Stimulated activated naive B cell treated with anti-CD40 and anti-IgM and Interleukin-4, amounts not matched to agents 10 μg/mL and 1 μg/mL and 100 μg/mL, for 72 hours (primary cell): ENCODE results near the gene TFEB.
A peak's percentile ranks its signal among the peaks of the same experiment; 100 is the strongest.

ENCODE experiments used
- ATAC-seq, 2 donors: fragments of 150-1000 bp; cut with Tn5 transposase; replicated peaks; 2 replicates each; pipeline ENCODE4 v1.10.0; 2021; ENCODE audit warnings: moderate library complexity in 1 of 2
- DNase-seq: peaks from one replicate; pipeline ENCODE4 v3.0.0; 2021
- H3K27ac Mint-ChIP-seq: one replicate; pipeline ENCODE4 v1.8.0; 2022; ENCODE audit warnings: mild to moderate bottlenecking, mixed read lengths
- H3K27me3 Mint-ChIP-seq, 2 donors: one replicate each; pipeline ENCODE4 v1.8.0; 2022; ENCODE audit warnings: mixed read lengths in 2 of 2
- H3K36me3 Mint-ChIP-seq, 2 donors: one replicate each; pipeline ENCODE4 v1.8.0; 2022; ENCODE audit warnings: mixed read lengths in 2 of 2, mild to moderate bottlenecking in 1 of 2
- H3K4me1 Mint-ChIP-seq, 2 donors: one replicate each; pipeline ENCODE4 v1.8.0; 2022; ENCODE audit warnings: mixed read lengths in 2 of 2, mild to moderate bottlenecking in 1 of 2
- H3K4me3 Mint-ChIP-seq, 2 donors: one replicate each; pipeline ENCODE4 v1.8.0; 2022; ENCODE audit warnings: mild to moderate bottlenecking in 2 of 2, mixed read lengths in 2 of 2, moderate library complexity in 1 of 2
- H3K9me3 Mint-ChIP-seq, 2 donors: one replicate each; pipeline ENCODE4 v1.8.0; 2022; ENCODE audit warnings: mixed read lengths in 2 of 2, mild to moderate bottlenecking in 1 of 2

TFEB gene

GRCh38 chr6:41728073-41728936 lies 7.1 kb downstream of the TFEB start:
- DNase-seq (no peak), ATAC-seq (no peak)
- Mint-ChIP-seq H3K36me3 (peaks cover 31 to 49% of the 10 kb centered on the region in 2 donors), H3K9me3 (no peaks in the 10 kb centered on the region), H3K4me3 (peak overlapping the region; percentile 86 to 91), H3K4me1 (peaks cover 70 to 93% of the 10 kb centered on the region in 2 donors), H3K27ac (peak overlapping the region; percentile 94), H3K27me3 (no peaks in the 10 kb centered on the region)

GRCh38 chr6:41727705-41728072 lies 7.7 kb downstream of the TFEB start:
- peak overlapping the region; percentile 93 for H3K27ac Mint-ChIP-seq
- peaks cover 72 to 97% of the 10 kb centered on the region in 2 donors for H3K4me1 Mint-ChIP-seq

GRCh38 chr6:41726876-41727275 lies 8.5 kb downstream of the TFEB start:
- no peak for DNase-seq
- Mint-ChIP-seq H3K27ac (peak overlapping the region; percentile 93), H3K4me1 (peaks cover 73 to 100% of the 10 kb centered on the region in 2 donors), H3K9me3 (no peaks in the 10 kb centered on the region), H3K27me3 (no peaks in the 10 kb centered on the region), H3K36me3 (peaks cover 34 to 54% of the 10 kb centered on the region in 2 donors), H3K4me3 (peak overlapping the region; percentile 26 to 69)
- no peak for ATAC-seq

More at GRCh38 chr6:41727705-41728072, 7.7 kb downstream of the TFEB start:
- no peak for DNase-seq
- H3K27me3 Mint-ChIP-seq, result no peaks in the 10 kb centered on the region
- peak overlapping the region in 1 of 2 donors; percentile 69 for H3K4me3 Mint-ChIP-seq
- ATAC-seq, result no peak
- H3K9me3 Mint-ChIP-seq, result no peaks in the 10 kb centered on the region
- peaks cover 35 to 54% of the 10 kb centered on the region in 2 donors for H3K36me3 Mint-ChIP-seq

GRCh38 chr6:41724586-41725501 lies 10.6 kb downstream of the TFEB start:
- H3K27ac Mint-ChIP-seq, result peak overlapping the region; percentile 98
- peak overlapping the region; percentile 91 to 97 for H3K4me3 Mint-ChIP-seq
- H3K27me3 Mint-ChIP-seq, result no peaks in the 10 kb centered on the region
- DNase-seq (no peak), ATAC-seq (no peak)
- no peaks in the 10 kb centered on the region for H3K9me3 Mint-ChIP-seq
- H3K36me3 Mint-ChIP-seq, result peaks cover 33 to 54% of the 10 kb centered on the region in 2 donors
- H3K4me1 Mint-ChIP-seq, result peaks cover 76 to 100% of the 10 kb centered on the region in 2 donors

GRCh38 chr6:41724228-41724580 lies 11.2 kb downstream of the TFEB start:
- Mint-ChIP-seq H3K36me3 (peaks cover 39 to 58% of the 10 kb centered on the region in 2 donors), H3K4me3 (peak overlapping the region; percentile 91 to 97), H3K9me3 (no peaks in the 10 kb centered on the region), H3K27me3 (no peaks in the 10 kb centered on the region), H3K27ac (peak overlapping the region; percentile 98), H3K4me1 (peaks cover 76 to 100% of the 10 kb centered on the region in 2 donors)
- ATAC-seq (peak; percentile 20 to 22), DNase-seq (no peak)

- ATAC-seq (peak; percentile 87 to 88), DNase-seq (peak; percentile 88)
- H3K9me3 Mint-ChIP-seq, result no peaks in the 10 kb centered on the region
- H3K27me3 Mint-ChIP-seq, result no peaks in the 10 kb centered on the region
- H3K36me3 Mint-ChIP-seq, result peaks cover 37 to 55% of the 10 kb centered on the region in 2 donors
- H3K4me1 Mint-ChIP-seq, result peaks cover 74 to 100% of the 10 kb centered on the region in 2 donors
- peak overlapping the region; percentile 91 to 97 for H3K4me3 Mint-ChIP-seq
- H3K27ac Mint-ChIP-seq, result peak overlapping the region; percentile 98
Measured at GRCh38 chr6:41723530-41724227, 11.7 kb downstream of the TFEB start.

GRCh38 chr6:41722969-41723529 lies 12.4 kb downstream of the TFEB start:
- no peak for ATAC-seq
- H3K27ac Mint-ChIP-seq, result peak overlapping the region; percentile 98
- H3K4me3 Mint-ChIP-seq, result peak overlapping the region; percentile 91 to 97

GRCh38 chr6:41721414-41721813 lies 14.0 kb downstream of the TFEB start:
- ATAC-seq (no peak), DNase-seq (no peak)
- H3K9me3 Mint-ChIP-seq, result no peaks in the 10 kb centered on the region
- no peaks in the 10 kb centered on the region for H3K27me3 Mint-ChIP-seq
- peak overlapping the region; percentile 95 for H3K27ac Mint-ChIP-seq
- peak overlapping the region; percentile 91 to 97 for H3K4me3 Mint-ChIP-seq
- peaks cover 36 to 57% of the 10 kb centered on the region in 2 donors for H3K36me3 Mint-ChIP-seq
- H3K4me1 Mint-ChIP-seq, result peaks cover 75 to 100% of the 10 kb centered on the region in 2 donors

More at GRCh38 chr6:41722969-41723529, 12.4 kb downstream of the TFEB start:
- Mint-ChIP-seq H3K9me3 (no peaks in the 10 kb centered on the region), H3K36me3 (peaks cover 33 to 52% of the 10 kb centered on the region in 2 donors), H3K4me1 (peaks cover 71 to 100% of the 10 kb centered on the region in 2 donors), H3K27me3 (no peaks in the 10 kb centered on the region)
- no peak for DNase-seq

GRCh38 chr6:41720783-41721182 lies 14.6 kb downstream of the TFEB start:
- no peaks in the 10 kb centered on the region for H3K27me3 Mint-ChIP-seq
- H3K9me3 Mint-ChIP-seq, result no peaks in the 10 kb centered on the region
- H3K27ac Mint-ChIP-seq, result peak overlapping the region; percentile 95
- DNase-seq (no peak), ATAC-seq (no peak)
- H3K4me1 Mint-ChIP-seq, result peaks cover 79 to 100% of the 10 kb centered on the region in 2 donors
- peaks cover 33 to 57% of the 10 kb centered on the region in 2 donors for H3K36me3 Mint-ChIP-seq
- peak overlapping the region; percentile 91 to 97 for H3K4me3 Mint-ChIP-seq

- H3K4me1 Mint-ChIP-seq, result peaks cover 80 to 99% of the 10 kb centered on the region in 2 donors
- H3K27me3 Mint-ChIP-seq, result no peaks in the 10 kb centered on the region
- H3K9me3 Mint-ChIP-seq, result no peaks in the 10 kb centered on the region
- peak overlapping the region; percentile 82 for H3K27ac Mint-ChIP-seq
- ATAC-seq, result peak; percentile 71
- H3K4me3 Mint-ChIP-seq, result peak overlapping the region; percentile 62 to 74
- peaks cover 34 to 60% of the 10 kb centered on the region in 2 donors for H3K36me3 Mint-ChIP-seq
- DNase-seq, result peak; percentile 74
Measured at GRCh38 chr6:41720262-41720620, 15.2 kb downstream of the TFEB start.

GRCh38 chr6:41719436-41720261 lies 15.8 kb downstream of the TFEB start:
- ATAC-seq, result no peak
- Mint-ChIP-seq H3K4me1 (peaks cover 80 to 99% of the 10 kb centered on the region in 2 donors), H3K36me3 (peaks cover 34 to 62% of the 10 kb centered on the region in 2 donors), H3K27me3 (no peaks in the 10 kb centered on the region), H3K27ac (peak overlapping the region; percentile 82), H3K4me3 (peak overlapping the region; percentile 62 to 74), H3K9me3 (no peaks in the 10 kb centered on the region)
- no peak for DNase-seq

- H3K4me1 Mint-ChIP-seq, result peaks cover 80 to 99% of the 10 kb centered on the region in 2 donors
Measured at GRCh38 chr6:41718828-41719227, 16.6 kb downstream of the TFEB start.

GRCh38 chr6:41717392-41717736 lies 18.0 kb downstream of the TFEB start:
- DNase-seq (no peak), ATAC-seq (no peak)
- Mint-ChIP-seq H3K27ac (peak overlapping the region; percentile 84), H3K36me3 (peaks cover 31 to 54% of the 10 kb centered on the region in 2 donors), H3K4me3 (peak overlapping the region; percentile 58 to 71), H3K27me3 (no peaks in the 10 kb centered on the region), H3K4me1 (peaks cover 82 to 99% of the 10 kb centered on the region in 2 donors), H3K9me3 (no peaks in the 10 kb centered on the region)

More at GRCh38 chr6:41718828-41719227, 16.6 kb downstream of the TFEB start:
- peaks cover 37 to 66% of the 10 kb centered on the region in 2 donors for H3K36me3 Mint-ChIP-seq
- no peak overlapping the region for H3K4me3 Mint-ChIP-seq
- no peaks in the 10 kb centered on the region for H3K9me3 Mint-ChIP-seq
- no peaks in the 10 kb centered on the region for H3K27me3 Mint-ChIP-seq
- H3K27ac Mint-ChIP-seq, result peak overlapping the region; percentile 75
- DNase-seq, result no peak
- ATAC-seq, result no peak
